BE2C (cell line): ENCODE measurements around the gene LASP1NB.
A peak's percentile ranks its signal among the peaks of the same experiment; 100 is the strongest.

Experiments used
- DNase-seq: peaks from one replicate; pipeline ENCODE4 v3.0.0-alpha.2; 2020
- H3K27me3 ChIP-seq: fragments of 250-450 bp; sonication (Bioruptor Pico); 2 replicates; pipeline ENCODE4 v1.5.1; 2020; ENCODE audit warnings: mild to moderate bottlenecking
- H3K36me3 ChIP-seq: fragments of 250-450 bp; sonication (Bioruptor Pico); 2 replicates; pipeline ENCODE4 v1.5.1; 2020; ENCODE audit warnings: mild to moderate bottlenecking
- H3K4me1 ChIP-seq: fragments of 250-450 bp; sonication (Bioruptor Pico); 2 replicates; pipeline ENCODE4 v1.5.1; 2020
- H3K4me3 ChIP-seq: 2 replicates; pipeline ENCODE4 v1.5.1; 2011; ENCODE audit warnings: low read depth, low read length
- H3K9me3 ChIP-seq: fragments of 250-450 bp; sonication (Bioruptor Pico); 2 replicates; pipeline ENCODE4 v1.5.1; 2020
- CTCF ChIP-seq: IDR thresholded peaks from 2 replicates; pipeline ENCODE4 v1.5.1; 2012; ENCODE audit warnings: mild to moderate bottlenecking, low read depth, low read length

LASP1NB gene

GRCh38 chr17:38912221-38912813 lies 13.1 kb upstream of the LASP1NB start:
- Histone ChIP-seq H3K4me1 (peaks cover 32% of the 10 kb centered on the region), H3K4me3 (no peak overlapping the region), H3K9me3 (no peaks in the 10 kb centered on the region), H3K27me3 (no peaks in the 10 kb centered on the region), H3K36me3 (peaks cover 3% of the 10 kb centered on the region; the same call in 1 of the 2 replicates)
- TF ChIP-seq CTCF, result no peak
- DNase-seq, result peak; percentile 91

GRCh38 chr17:38914741-38915638 lies 10.4 kb upstream of the LASP1NB start:
- peaks cover 3% of the 10 kb centered on the region; the same call in 1 of the 2 replicates for H3K36me3 ChIP-seq
- peak; percentile 83 for DNase-seq
- peak; percentile 70 for TF ChIP-seq CTCF

GRCh38 chr17:38915639-38915995 lies 9.8 kb upstream of the LASP1NB start:
- H3K27me3 ChIP-seq, result no peaks in the 10 kb centered on the region
- H3K9me3 ChIP-seq, result no peaks in the 10 kb centered on the region
- no peak for DNase-seq
- H3K4me1 ChIP-seq, result peaks cover 32% of the 10 kb centered on the region
- no peak overlapping the region for H3K4me3 ChIP-seq
- no peak for TF ChIP-seq CTCF
- H3K36me3 ChIP-seq, result peaks cover 3% of the 10 kb centered on the region; the same call in 1 of the 2 replicates

More at GRCh38 chr17:38914741-38915638, 10.4 kb upstream of the LASP1NB start:
- H3K27me3 ChIP-seq, result no peaks in the 10 kb centered on the region
- H3K9me3 ChIP-seq, result no peaks in the 10 kb centered on the region
- H3K4me1 ChIP-seq, result peaks cover 32% of the 10 kb centered on the region
- no peak overlapping the region for H3K4me3 ChIP-seq

DNA sequence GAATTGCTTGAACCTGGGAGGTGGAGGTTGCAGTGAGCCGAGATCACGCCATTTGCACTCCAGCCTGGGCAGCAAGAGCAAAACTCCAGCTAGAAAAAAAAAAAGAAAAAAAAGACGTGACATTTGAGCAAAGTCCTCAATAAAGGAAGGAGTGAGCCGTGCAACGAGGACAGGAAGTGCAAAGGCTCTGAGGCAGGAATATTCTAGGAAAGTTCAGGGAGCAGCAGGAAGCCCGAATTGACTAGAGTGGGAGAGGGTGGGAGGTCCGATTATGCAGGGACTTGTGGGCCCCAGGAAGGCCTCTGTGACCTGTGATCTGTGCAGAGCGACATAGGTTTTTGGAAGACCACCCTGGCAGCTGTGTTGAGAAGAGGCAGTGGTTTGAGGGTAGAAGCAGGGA lies 8.6 kb upstream of the LASP1NB start:
- H3K4me3 ChIP-seq, result no peak overlapping the region
- DNase-seq, result no peak
- peaks cover 32% of the 10 kb centered on the region for H3K4me1 ChIP-seq
- peaks cover 3% of the 10 kb centered on the region; the same call in 1 of the 2 replicates for H3K36me3 ChIP-seq
- no peaks in the 10 kb centered on the region for H3K9me3 ChIP-seq
- TF ChIP-seq CTCF, result no peak
- H3K27me3 ChIP-seq, result no peaks in the 10 kb centered on the region

GRCh38 chr17:38917259-38917658 lies 8.2 kb upstream of the LASP1NB start:
- Histone ChIP-seq H3K4me1 (peaks cover 29% of the 10 kb centered on the region), H3K36me3 (peaks cover 3% of the 10 kb centered on the region; the same call in 1 of the 2 replicates), H3K4me3 (no peak overlapping the region), H3K27me3 (no peaks in the 10 kb centered on the region), H3K9me3 (no peaks in the 10 kb centered on the region)
- peak; percentile 24; the same call in 1 of the 2 replicates for TF ChIP-seq CTCF
- DNase-seq, result no peak
